ENCODE data around the gene ZNF117.
"Not testable (repeated sequence)": the region's sequence is repeated elsewhere in the genome, so short reads cannot be mapped to it uniquely, and the experiment has no call there.

The ZNF117 gene

GRCh38 chr7:64990936-64991335 is at the start of gene ZNF117:
Gene ZNF117 (minus strand): TSS chr7:64991036.
- DNase-seq: no peak

- peak; percentile 15 for DNase-seq
Observed at GRCh38 chr7:65038767-65039166, 47.9 kb upstream of the ZNF117 start.

GRCh38 chr7:65037740-65038688 is 47.2 kb upstream of the ZNF117 start:
- DNase-seq: peak; percentile 71

GRCh38 chr7:65036526-65036925 is 45.7 kb upstream of the ZNF117 start:
- not testable (repeated sequence) for DNase-seq

- not testable (repeated sequence) for DNase-seq
Observed at GRCh38 chr7:65035469-65035868, 44.6 kb upstream of the ZNF117 start.

GRCh38 chr7:65034120-65034782 is 43.4 kb upstream of the ZNF117 start:
- not testable (repeated sequence) for DNase-seq

- not testable (repeated sequence) for DNase-seq
Observed at GRCh38 chr7:65033391-65033790, 42.6 kb upstream of the ZNF117 start.

- DNase-seq: not testable (repeated sequence)
Observed at GRCh38 chr7:65025023-65025422, 34.2 kb upstream of the ZNF117 start.

GRCh38 chr7:65020978-65021377 is 30.1 kb upstream of the ZNF117 start:
- DNase-seq: peak; percentile 37

- not testable (repeated sequence) for DNase-seq
Observed at GRCh38 chr7:65009881-65010280, 19.0 kb upstream of the ZNF117 start.

GRCh38 chr7:65009394-65009793 is 18.6 kb upstream of the ZNF117 start:
- DNase-seq: not testable (repeated sequence)

- DNase-seq: not testable (repeated sequence)
Observed at GRCh38 chr7:65007036-65007435, 16.2 kb upstream of the ZNF117 start.

- peak; percentile 98 for DNase-seq
Observed at GRCh38 chr7:65006094-65006992, 15.5 kb upstream of the ZNF117 start, which contains the start of gene ERV3-1. Gene ERV3-1 (minus strand): TSS chr7:65006687. CDS start chr7:64993026, 13,661 bp downstream.

GRCh38 chr7:65004575-65004974 is 13.7 kb upstream of the ZNF117 start:
- DNase-seq: no peak

- no peak for DNase-seq
Observed at GRCh38 chr7:65002972-65003585, 12.2 kb upstream of the ZNF117 start.

- no peak for DNase-seq
Observed at GRCh38 chr7:65001291-65001814, 10.5 kb upstream of the ZNF117 start.

- no peak for DNase-seq
Observed at GRCh38 chr7:64999165-65000004, 8.5 kb upstream of the ZNF117 start.

- no peak for DNase-seq
Observed at GRCh38 chr7:64998865-64999164, 8.0 kb upstream of the ZNF117 start.

- peak; percentile 66 for DNase-seq
Observed at GRCh38 chr7:64997927-64998391, 7.1 kb upstream of the ZNF117 start.

GRCh38 chr7:64997164-64997908 is 6.5 kb upstream of the ZNF117 start:
- no peak for DNase-seq

Measured in DMS79 (cell line).